WERI-Rb-1 (cell line): Measurements from ENCODE around the gene SMYD3.

ENCODE experiments used
- DNase-seq: peaks from one replicate; pipeline ENCODE4 v3.0.0-alpha.2; 2020
- H3K27ac ChIP-seq: fragments of 250-450 bp; sonication (Bioruptor Pico); 2 replicates; pipeline ENCODE4 v1.5.1; 2020; ENCODE audit warnings: mild to moderate bottlenecking, moderate library complexity
- H3K27me3 ChIP-seq: fragments of 250-450 bp; sonication (Bioruptor Pico); 2 replicates; pipeline ENCODE4 v1.5.1; 2021; ENCODE audit warnings: mild to moderate bottlenecking, low read depth, moderate library complexity; ENCODE audit not compliant: insufficient read depth, severe bottlenecking
- H3K36me3 ChIP-seq: fragments of 250-450 bp; sonication (Bioruptor Pico); 2 replicates; pipeline ENCODE4 v1.5.1; 2020; ENCODE audit warnings: mild to moderate bottlenecking, moderate library complexity
- H3K4me3 ChIP-seq: 2 replicates; pipeline ENCODE4 v1.5.1; 2011; ENCODE audit warnings: low read depth, mild to moderate bottlenecking, control low read depth, low read length
- H3K9me3 ChIP-seq: fragments of 250-450 bp; sonication (Bioruptor Pico); 2 replicates; pipeline ENCODE4 v1.5.1; 2021; ENCODE audit warnings: mild to moderate bottlenecking, moderate library complexity; ENCODE audit not compliant: severe bottlenecking
- CTCF ChIP-seq: IDR thresholded peaks from 2 replicates; pipeline ENCODE4 v1.5.1; 2011; ENCODE audit warnings: low read depth, mild to moderate bottlenecking, control low read depth, inconsistent platforms, low read length

Gene SMYD3

GRCh38 chr1:246448373-246448772, 58.7 kb downstream of the SMYD3 start:
- TF ChIP-seq CTCF: no peak
- no peak for DNase-seq
- Histone ChIP-seq H3K27me3 (no peaks in the 10 kb centered on the region), H3K4me3 (no peak overlapping the region), H3K27ac (no peak overlapping the region), H3K36me3 (no peaks in the 10 kb centered on the region), H3K9me3 (no peaks in the 10 kb centered on the region)

- Histone ChIP-seq H3K4me3 (no peak overlapping the region), H3K9me3 (no peaks in the 10 kb centered on the region), H3K27me3 (no peaks in the 10 kb centered on the region), H3K36me3 (no peaks in the 10 kb centered on the region), H3K27ac (no peak overlapping the region)
- no peak for DNase-seq
- TF ChIP-seq CTCF: no peak
These were observed 59.6 kb downstream of the SMYD3 start for GRCh38 chr1:246447501-246447900.

GRCh38 chr1:246445503-246445902, 61.6 kb downstream of the SMYD3 start:
- H3K4me3 ChIP-seq: no peak overlapping the region
- no peaks in the 10 kb centered on the region for H3K36me3 ChIP-seq
- no peak for DNase-seq
- H3K9me3 ChIP-seq: no peaks in the 10 kb centered on the region
- no peak for TF ChIP-seq CTCF
- no peak overlapping the region for H3K27ac ChIP-seq
- H3K27me3 ChIP-seq: no peaks in the 10 kb centered on the region

GRCh38 chr1:246444617-246445016, 62.5 kb downstream of the SMYD3 start:
- no peak for DNase-seq
- Histone ChIP-seq H3K9me3 (no peaks in the 10 kb centered on the region), H3K27me3 (no peaks in the 10 kb centered on the region), H3K4me3 (no peak overlapping the region), H3K36me3 (no peaks in the 10 kb centered on the region), H3K27ac (no peak overlapping the region)
- TF ChIP-seq CTCF: no peak

GRCh38 chr1:246437961-246438360, 69.1 kb downstream of the SMYD3 start:
- no peak for DNase-seq
- no peak overlapping the region for H3K27ac ChIP-seq
- no peaks in the 10 kb centered on the region for H3K27me3 ChIP-seq
- H3K36me3 ChIP-seq: no peaks in the 10 kb centered on the region
- H3K9me3 ChIP-seq: no peaks in the 10 kb centered on the region
- no peak for TF ChIP-seq CTCF
- no peak overlapping the region for H3K4me3 ChIP-seq

- no peak overlapping the region for H3K27ac ChIP-seq
- H3K4me3 ChIP-seq: no peak overlapping the region
- TF ChIP-seq CTCF: no peak
- DNase-seq: no peak
- no peaks in the 10 kb centered on the region for H3K36me3 ChIP-seq
- H3K9me3 ChIP-seq: no peaks in the 10 kb centered on the region
- no peaks in the 10 kb centered on the region for H3K27me3 ChIP-seq
These were observed 71.5 kb downstream of the SMYD3 start for GRCh38 chr1:246435421-246436041.
